MCF 10A (cell line): Measurements from ENCODE around the gene SERTAD1. TPM values are rescaled to one million over a fixed set of nuclear protein-coding genes. Genes with fewer than 3 reads are reported as not detected.

Source experiments
- BruUV-seq: library from RNA; stranded (reverse); fragments of 400-500 nt; replicated peaks from 2 replicates; lab custom pipeline; 2021; lab: Mats Ljungman, UMichigan
- CTCF ChIA-PET: fragments of 300-600 bp; sonication (Branson Sonifier 250); formaldehyde crosslinking; extraction: SDS; loops from one replicate; lab custom pipeline; 2021; ENCODE audit warnings: antibody characterized with exemption, inconsistent platforms; lab: Yijun Ruan, JAX
- POLR2A ChIA-PET: fragments of 300-600, 350-650 bp; sonication (Branson Sonifier 250); formaldehyde crosslinking; extraction: SDS; loops from one replicate; lab custom pipeline; 2020; ENCODE audit warnings: antibody characterized with exemption, inconsistent platforms; lab: Yijun Ruan, JAX
- DNase-seq: peaks from one replicate; pipeline ENCODE4 v3.0.0-alpha.2; 2018; ENCODE audit not compliant: unreplicated experiment
- H3K27ac Mint-ChIP-seq: one replicate; pipeline ENCODE4 v1.8.0; 2022; ENCODE audit warnings: mild to moderate bottlenecking, low read depth, mixed read lengths; ENCODE audit not compliant: unreplicated experiment
- H3K27me3 Mint-ChIP-seq: one replicate; pipeline ENCODE4 v1.8.0; 2022; ENCODE audit warnings: mixed read lengths; ENCODE audit not compliant: insufficient read depth, unreplicated experiment
- H3K36me3 Mint-ChIP-seq: one replicate; pipeline ENCODE4 v1.8.0; 2022; ENCODE audit warnings: mild to moderate bottlenecking, moderate library complexity, mixed read lengths; ENCODE audit not compliant: insufficient read depth, unreplicated experiment
- H3K4me1 Mint-ChIP-seq: one replicate; pipeline ENCODE4 v1.8.0; 2022; ENCODE audit warnings: mixed read lengths; ENCODE audit not compliant: insufficient read depth, unreplicated experiment
- H3K4me3 Mint-ChIP-seq: one replicate; pipeline ENCODE4 v1.8.0; 2022; ENCODE audit warnings: mild to moderate bottlenecking, moderate library complexity, mixed read lengths; ENCODE audit not compliant: unreplicated experiment
- H3K9me3 Mint-ChIP-seq: one replicate; pipeline ENCODE4 v1.8.0; 2022; ENCODE audit warnings: mixed read lengths; ENCODE audit not compliant: unreplicated experiment
- intact Hi-C: fragments of 100-400 bp; cut with micrococcal nuclease; formaldehyde crosslinking; loops from 2 replicates; pipeline ENCODE4 v1.14.1; 2022
- total RNA-seq: library from RNA; stranded (reverse); gene quantifications from 2 replicates; pipeline ENCODE4 v1.2.3, GENCODE V29; 2022
- TF ChIP-seq, protein P1 (sequence below): fragments of 200-600 bp; IDR thresholded peaks from one replicate; pipeline ENCODE4 v1.8.0; 2022; ENCODE audit warnings: antibody characterized with exemption, mild to moderate bottlenecking; ENCODE audit not compliant: unreplicated experiment

Gene SERTAD1
- total RNA-seq, 1 experiment from 2014 or later: 17.9 TPM

- TF ChIP-seq, protein P1, sequence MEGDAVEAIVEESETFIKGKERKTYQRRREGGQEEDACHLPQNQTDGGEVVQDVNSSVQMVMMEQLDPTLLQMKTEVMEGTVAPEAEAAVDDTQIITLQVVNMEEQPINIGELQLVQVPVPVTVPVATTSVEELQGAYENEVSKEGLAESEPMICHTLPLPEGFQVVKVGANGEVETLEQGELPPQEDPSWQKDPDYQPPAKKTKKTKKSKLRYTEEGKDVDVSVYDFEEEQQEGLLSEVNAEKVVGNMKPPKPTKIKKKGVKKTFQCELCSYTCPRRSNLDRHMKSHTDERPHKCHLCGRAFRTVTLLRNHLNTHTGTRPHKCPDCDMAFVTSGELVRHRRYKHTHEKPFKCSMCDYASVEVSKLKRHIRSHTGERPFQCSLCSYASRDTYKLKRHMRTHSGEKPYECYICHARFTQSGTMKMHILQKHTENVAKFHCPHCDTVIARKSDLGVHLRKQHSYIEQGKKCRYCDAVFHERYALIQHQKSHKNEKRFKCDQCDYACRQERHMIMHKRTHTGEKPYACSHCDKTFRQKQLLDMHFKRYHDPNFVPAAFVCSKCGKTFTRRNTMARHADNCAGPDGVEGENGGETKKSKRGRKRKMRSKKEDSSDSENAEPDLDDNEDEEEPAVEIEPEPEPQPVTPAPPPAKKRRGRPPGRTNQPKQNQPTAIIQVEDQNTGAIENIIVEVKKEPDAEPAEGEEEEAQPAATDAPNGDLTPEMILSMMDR: no peak
- ChIA-PET POLR2A (no interaction called here), CTCF (interaction anchor here (0.9 kb wide), 1 partner anchor 31 kb away, joined by 3 read pairs; no protein-coding TSS in a partner anchor)
- peaks cover 5% of the 10 kb centered on the region for H3K36me3 Mint-ChIP-seq
- peaks cover 17% of the 10 kb centered on the region for H3K27me3 Mint-ChIP-seq
- no peaks in the 10 kb centered on the region for H3K9me3 Mint-ChIP-seq
- no peak within 1 kb of the TSS for H3K4me3 Mint-ChIP-seq
- H3K4me1 Mint-ChIP-seq: no peaks in the 10 kb centered on the region
- no peak for DNase-seq
- intact Hi-C loops: no loop called here
- BruUV-seq: no TSS peak
- no peak within 1 kb of the TSS for H3K27ac Mint-ChIP-seq
Measured at GRCh38 chr19:40390084-40390742, 35.6 kb downstream of the SERTAD1 start, which contains the start of gene HIPK4. Gene HIPK4 (minus strand): TSS chr19:40390181. CDS start chr19:40389902, 279 bp downstream.

DNA sequence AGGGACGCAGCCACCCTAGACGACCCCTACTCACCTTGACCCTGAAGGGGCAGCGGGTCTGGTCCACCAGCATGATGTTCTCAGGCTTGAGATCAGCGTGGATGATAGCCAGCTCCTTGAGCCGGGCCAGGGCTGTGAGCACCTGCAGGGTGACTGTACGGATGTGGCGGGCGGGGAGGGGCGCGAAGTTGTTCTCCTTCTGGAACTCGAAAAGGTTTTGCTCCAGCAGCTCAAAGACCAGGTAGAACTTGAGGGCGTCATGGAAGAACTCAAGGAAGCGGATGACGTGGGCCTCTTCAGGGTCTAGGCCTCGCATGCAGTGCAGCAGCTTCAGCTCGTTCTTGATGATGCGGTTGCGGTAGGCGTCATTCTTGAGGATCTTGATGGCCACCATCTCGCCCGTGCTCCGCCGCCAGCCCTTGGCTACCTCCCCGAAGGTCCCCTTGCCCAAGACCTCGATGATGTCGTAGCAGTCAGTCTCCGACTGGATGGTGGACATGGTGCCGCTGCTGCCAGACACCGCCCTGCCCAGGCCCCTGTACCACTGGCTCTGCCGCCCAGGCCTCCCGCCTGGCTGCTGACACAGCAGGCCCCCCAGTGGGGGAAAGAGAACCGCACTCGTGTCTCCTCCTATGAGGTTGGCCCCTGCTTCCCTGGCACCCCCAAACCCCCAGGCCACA is 36.2 kb downstream of the SERTAD1 start:
- Mint-ChIP-seq H3K27ac (no peak overlapping the region), H3K4me3 (no peak overlapping the region), H3K4me1 (no peaks in the 10 kb centered on the region), H3K36me3 (peaks cover 5% of the 10 kb centered on the region), H3K27me3 (peaks cover 23% of the 10 kb centered on the region), H3K9me3 (no peaks in the 10 kb centered on the region)
- intact Hi-C loops: no loop called here
- ChIA-PET POLR2A (no interaction called here), CTCF (interaction anchor here (0.7 kb wide), 2 partner anchors 84 to 754 kb away, joined by 3 to 4 read pairs; no protein-coding TSS in a partner anchor)
- no TSS peak for BruUV-seq
- no peak for DNase-seq
- TF ChIP-seq, protein P1: no peak

GRCh38 chr19:40388481-40388880 is 37.3 kb downstream of the SERTAD1 start:
- Mint-ChIP-seq H3K4me3 (no peak overlapping the region), H3K9me3 (no peaks in the 10 kb centered on the region), H3K27ac (no peak overlapping the region), H3K4me1 (no peaks in the 10 kb centered on the region), H3K36me3 (peaks cover 5% of the 10 kb centered on the region), H3K27me3 (peaks cover 25% of the 10 kb centered on the region)
- ChIA-PET CTCF (interaction anchor here (0.7 kb wide), 1 partner anchor 755 kb away, joined by 3 read pairs; no protein-coding TSS in a partner anchor), POLR2A (no interaction called here)
- no TSS peak for BruUV-seq
- no peak for DNase-seq
- intact Hi-C loops: no loop called here
- TF ChIP-seq, protein P1: no peak

DNA sequence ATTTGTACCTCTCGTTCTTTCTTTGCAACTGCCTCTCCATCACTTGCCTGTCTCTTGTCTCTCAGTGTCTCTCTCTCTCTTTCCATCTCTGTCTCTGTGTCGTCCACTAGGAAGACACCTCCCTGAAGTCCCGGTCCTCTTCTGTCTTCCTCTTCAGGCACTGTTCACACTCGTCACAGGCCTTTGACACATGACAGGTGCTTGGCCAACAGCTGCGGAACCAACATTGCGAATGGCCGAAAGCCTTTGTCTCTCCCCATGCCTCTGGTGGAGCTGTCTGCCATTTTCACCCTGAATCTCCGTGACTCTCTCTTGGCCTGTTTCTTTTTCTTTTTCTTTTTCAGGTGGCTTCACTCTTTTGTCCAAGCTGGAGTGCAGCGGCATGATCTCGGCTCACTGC is 38.6 kb downstream of the SERTAD1 start:
- H3K4me3 Mint-ChIP-seq: no peak overlapping the region
- H3K4me1 Mint-ChIP-seq: no peaks in the 10 kb centered on the region
- no peak for DNase-seq
- H3K9me3 Mint-ChIP-seq: no peaks in the 10 kb centered on the region
- peaks cover 25% of the 10 kb centered on the region for H3K27me3 Mint-ChIP-seq
- CTCF ChIA-PET: interaction anchor here (0.6 to 1.1 kb wide), 3 partner anchors 10 to 78 kb away, joined by 3 to 5 read pairs (median 3); no protein-coding TSS in a partner anchor
- TF ChIP-seq, protein P1: no peak
- H3K36me3 Mint-ChIP-seq: peaks cover 5% of the 10 kb centered on the region
- no peak overlapping the region for H3K27ac Mint-ChIP-seq
- POLR2A ChIA-PET: interaction anchor here (1.3 kb wide), 1 partner anchor 16 kb away, joined by 5 read pairs; no protein-coding TSS in a partner anchor
- intact Hi-C loops: no loop called here
- no TSS peak for BruUV-seq
